ENCODE results near the gene ACP7. TPM values are rescaled to one million over a fixed set of nuclear protein-coding genes. Genes with fewer than 3 reads are reported as not detected.

The ACP7 gene
- total and polyA plus RNA-seq, 10 of the 15 experiments (the other 5 are each of a cell fraction or from before 2014, with no cell fraction given), result not detected

- H3K79me2 ChIP-seq (ENCODE audit: control insufficient read depth, insufficient read depth, low read length), result no peaks in the 10 kb centered on the region
- POLR2A ChIA-PET, result no interaction called here
These were observed 55.8 kb downstream of the ACP7 start for GRCh38 chr19:39139971-39140453.

More at GRCh38 chr19:39139971-39140453, 55.8 kb downstream of the ACP7 start:
- BruUV-seq (replicated peaks), result no TSS peak
- H3K4me2 ChIP-seq (ENCODE audit: control insufficient read depth, insufficient read depth), result no peak overlapping the region
- no peaks in the 10 kb centered on the region; a peak in 1 of 4 replicates for H3K36me3 ChIP-seq (ENCODE audit: control insufficient read depth in 2 of 2, insufficient read depth in 2 of 2, low read length in 1 of 2)
- SMC1A ChIA-PET (ENCODE audit: uncharacterized antibody, unreplicated experiment), result no interaction called here
- intact Hi-C loops (cut with micrococcal nuclease; ENCODE audit: unreplicated experiment) (no loop called here), in situ Hi-C loops (cut with MboI) (no loop called here)
- H2AFZ ChIP-seq (ENCODE audit: control insufficient read depth, low read depth, low read length), result no peak overlapping the region
- no peaks in the 10 kb centered on the region for H3K9me3 ChIP-seq (replicated peaks; ENCODE audit: control insufficient read depth, insufficient read depth, low read length)
- H4K20me1 ChIP-seq (ENCODE audit: control insufficient read depth, insufficient read depth), result no peaks in the 10 kb centered on the region
- no peaks in the 10 kb centered on the region for H3K27me3 ChIP-seq (replicated peaks in 1 of 2; ENCODE audit: control insufficient read depth in 2 of 2, insufficient read depth in 2 of 2, low read length in 1 of 2)
- WGBS (ENCODE audit: insufficient coverage, insufficient replicate concordance, low lambda C conversion rate, missing lambda C conversion rate), result 72% methylated on average over 7 of the region's 7 CpGs
- ATAC-seq, result no peak
- RAD21 ChIA-PET (ENCODE audit: unreplicated experiment), result no interaction called here
- H3K27ac ChIP-seq (ENCODE audit: control insufficient read depth, insufficient read depth), result no peak overlapping the region
- no peak overlapping the region for H3K4me3 ChIP-seq
- no peak for FAIRE-seq
- H3K9ac ChIP-seq (ENCODE audit: control insufficient read depth, insufficient read depth, low read length), result no peak overlapping the region
- 0 out of 2 replicates have a peak, but pooled peaks cover 4% of the 10 kb centered on the region for H3K4me1 ChIP-seq (ENCODE audit: control insufficient read depth, insufficient read depth, low read length)
- CTCF ChIA-PET, result interaction anchor here (1.7 kb wide), 1 partner anchor 17 kb away, joined by 7 read pairs; no protein-coding TSS in a partner anchor
- TF ChIP-seq POLR2A (IDR thresholded peaks at IDR 0.05; ENCODE audit: low read depth, low read length) (no peak), MAX (IDR thresholded peaks at IDR 0.05; ENCODE audit: low read depth, low read length) (no peak), SKIL (IDR thresholded peaks at IDR 0.05; ENCODE audit: low read depth, poor library complexity, severe bottlenecking) (no peak), SMARCA5 (IDR thresholded peaks at IDR 0.05) (no peak)
- no peak for DNase-seq (ENCODE audit: low read depth, low spot score)
